ENCODE results near the gene VWF.
"Not testable (repeated sequence)": the region's sequence is repeated elsewhere in the genome, so short reads cannot be mapped to it uniquely, and the experiment has no call there.

DNA sequence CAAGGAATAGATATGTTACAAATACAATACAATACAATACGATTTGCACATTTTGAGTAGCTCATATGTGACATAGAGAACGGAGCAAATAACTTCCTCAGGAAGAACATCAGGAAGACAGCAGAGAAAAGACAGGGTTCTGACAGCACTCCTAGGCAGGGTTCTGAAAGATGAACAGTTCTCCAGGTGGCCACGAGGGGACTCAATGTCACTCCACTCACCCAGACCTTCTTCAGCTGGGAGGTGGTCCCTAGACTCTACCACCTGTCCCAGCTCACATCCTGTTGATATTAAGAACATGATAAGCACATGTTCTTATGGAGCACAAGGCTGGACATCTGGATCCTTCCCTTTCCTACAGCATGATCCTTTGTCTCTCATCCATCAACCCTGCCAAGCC, 109.2 kb downstream of the VWF start:
- TF ChIP-seq YY1 (IDR thresholded peaks at IDR 0.05; ENCODE audit: insufficient read depth, insufficient read length); ZNF274 (IDR thresholded peaks at IDR 0.05; ENCODE audit: low read depth, low read length); SUZ12 (IDR thresholded peaks at IDR 0.05; ENCODE audit: extremely low read depth, insufficient read depth, insufficient read length): not testable (repeated sequence)
